HG03457 (cell line): ENCODE measurements around the gene NADK2.
"Not testable (repeated sequence)": the region's sequence is repeated elsewhere in the genome, so short reads cannot be mapped to it uniquely, and the experiment has no call there.

Source experiments
- ATAC-seq: cut with Tn5 transposase; IDR thresholded peaks from one replicate; pipeline ENCODE4 v1.9.1; 2021; ENCODE audit warnings: moderate number of reproducible peaks; ENCODE audit not compliant: unreplicated experiment

The NADK2 gene

DNA sequence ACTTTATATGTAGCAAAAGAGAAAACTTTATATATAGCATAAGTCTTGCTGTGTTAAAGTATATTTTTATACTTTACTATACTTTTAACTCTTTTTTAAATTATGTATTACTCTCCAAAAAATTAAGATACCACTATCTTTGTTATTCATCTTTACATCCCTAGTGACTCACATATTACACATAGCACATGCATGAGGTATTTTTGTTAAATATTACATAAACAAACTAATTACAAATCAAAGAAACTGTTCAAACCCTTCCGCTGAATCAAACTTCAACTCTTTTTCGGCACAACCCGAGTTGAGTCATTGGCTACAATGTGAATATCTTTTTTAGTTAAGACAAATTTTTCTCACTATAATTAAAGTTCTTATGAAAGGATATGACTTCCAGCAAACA, 32.1 kb downstream of the NADK2 start:
- no peak for ATAC-seq

- ATAC-seq: no peak
Observed at GRCh38 chr5:36208786-36209185, 32.9 kb downstream of the NADK2 start.

GRCh38 chr5:36206913-36207312, 34.8 kb downstream of the NADK2 start:
- ATAC-seq: no peak

DNA sequence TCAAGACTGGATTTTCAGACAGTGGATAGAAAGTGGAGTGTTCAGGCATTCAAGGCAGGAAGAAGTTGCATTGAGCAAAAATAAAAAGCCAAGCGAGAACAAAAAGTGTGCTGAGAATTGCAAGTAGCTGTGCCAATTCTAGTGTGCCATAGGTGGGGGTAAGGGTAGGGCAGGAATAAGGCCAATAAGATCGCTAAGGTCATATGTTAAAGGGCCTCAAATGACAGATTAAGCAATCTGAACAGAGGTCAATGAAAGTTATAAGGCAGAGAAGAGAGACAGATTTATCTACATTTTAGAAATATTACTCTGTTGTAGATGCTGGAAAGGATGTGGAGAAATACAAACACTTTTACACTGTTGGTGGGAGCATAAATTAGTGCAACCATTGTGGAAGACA, 36.4 kb downstream of the NADK2 start:
- no peak for ATAC-seq

DNA sequence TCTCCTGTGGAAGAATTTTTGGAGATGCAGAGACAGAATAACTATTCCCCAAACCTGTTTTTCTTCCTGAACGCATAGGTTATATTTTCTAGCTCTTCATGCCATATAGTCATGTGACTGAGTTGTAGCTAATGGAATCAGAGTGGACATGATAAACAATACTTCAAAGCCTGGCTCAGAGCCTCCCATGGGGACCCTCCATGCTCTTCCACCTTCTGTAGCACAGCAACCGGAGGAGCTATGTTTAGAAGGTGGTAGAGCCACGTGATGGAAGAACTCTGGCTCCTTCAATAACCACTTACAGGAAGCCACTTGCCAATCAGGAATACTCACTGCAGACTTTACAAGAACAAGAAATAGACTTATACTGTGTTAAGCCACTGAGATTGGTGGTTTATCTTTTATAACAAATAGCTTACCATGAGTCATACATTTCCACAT, 39.2 kb downstream of the NADK2 start:
- no peak for ATAC-seq

DNA sequence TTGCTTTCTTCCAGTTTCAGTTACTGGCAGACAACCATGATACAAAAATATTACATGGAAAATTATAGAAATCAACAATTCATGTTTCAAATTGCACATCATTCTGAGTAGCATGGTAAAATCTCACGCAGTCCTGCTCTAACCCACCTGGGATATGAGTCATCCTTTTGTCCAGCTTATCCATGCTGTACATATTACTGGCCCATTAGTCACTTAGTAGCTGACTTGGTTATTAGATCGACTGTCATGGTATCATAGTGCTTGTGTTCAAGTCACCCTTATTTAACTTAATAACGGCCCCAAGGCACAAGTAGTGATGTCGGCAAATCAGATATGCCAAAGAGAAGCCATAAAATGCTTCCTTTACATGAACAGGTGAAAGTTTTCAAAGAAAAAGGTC, 41.2 kb downstream of the NADK2 start:
- no peak for ATAC-seq

DNA sequence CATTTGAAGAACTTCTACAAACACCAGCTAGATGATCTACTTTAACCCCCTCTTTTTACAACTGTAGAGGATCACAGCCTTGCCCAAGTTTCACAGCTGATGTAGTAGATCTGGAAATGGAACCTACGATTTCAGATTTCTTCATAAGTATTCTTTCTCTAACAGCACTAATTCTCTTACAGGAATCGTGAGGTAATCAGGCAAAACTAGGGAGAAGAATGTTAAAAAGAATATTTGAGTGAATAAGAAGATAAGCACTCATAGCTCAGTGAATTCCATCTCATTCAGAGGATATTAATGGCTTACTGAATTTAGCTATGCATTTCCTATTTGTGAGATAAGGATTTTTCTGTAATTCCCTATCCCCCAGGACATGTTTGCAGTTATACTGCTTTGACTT, 42.1 kb downstream of the NADK2 start:
- ATAC-seq: no peak

DNA sequence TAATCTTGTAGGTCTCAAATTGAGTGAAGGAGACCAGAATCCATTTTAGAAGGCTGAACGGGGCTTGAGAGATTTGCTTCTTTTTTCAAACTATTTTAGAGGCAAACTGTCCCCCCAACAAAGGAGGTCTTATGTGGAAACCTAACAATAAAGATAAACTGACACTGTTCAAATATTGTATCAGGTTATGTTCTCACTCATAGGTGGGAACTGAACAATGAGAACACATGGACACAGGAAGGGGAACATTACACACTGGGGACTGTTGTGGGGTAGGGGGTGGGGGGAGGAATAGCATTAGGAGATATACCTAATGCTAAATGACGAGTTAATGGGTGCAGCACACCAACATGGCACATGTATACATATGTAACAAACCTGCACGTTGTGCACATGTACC, 42.9 kb downstream of the NADK2 start:
- ATAC-seq: not testable (repeated sequence)

- ATAC-seq: no peak
Observed at GRCh38 chr5:36198281-36198680, 43.4 kb downstream of the NADK2 start.

- no peak for ATAC-seq
Observed at GRCh38 chr5:36193746-36194145, 48.0 kb downstream of the NADK2 start.

- not testable (repeated sequence) for ATAC-seq
Observed at GRCh38 chr5:36184408-36184807, 57.3 kb downstream of the NADK2 start.

DNA sequence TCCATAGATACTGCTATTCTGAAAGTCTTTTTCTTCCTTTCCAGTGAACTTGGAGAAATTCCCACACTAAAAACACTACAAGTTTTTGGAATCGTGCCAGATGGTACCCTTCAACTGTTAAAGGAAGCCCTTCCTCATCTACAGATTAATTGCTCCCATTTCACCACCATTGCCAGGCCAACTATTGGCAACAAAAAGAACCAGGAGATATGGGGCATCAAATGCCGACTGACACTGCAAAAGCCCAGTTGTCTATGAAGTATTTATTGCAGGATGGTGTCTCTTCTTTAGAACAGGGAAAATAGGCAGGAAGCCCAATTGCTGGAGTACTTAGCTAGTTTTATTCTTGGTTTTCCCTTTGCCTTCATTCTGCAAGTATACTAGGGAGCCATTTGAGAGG, 60.0 kb downstream of the NADK2 start:
- ATAC-seq: no peak

DNA sequence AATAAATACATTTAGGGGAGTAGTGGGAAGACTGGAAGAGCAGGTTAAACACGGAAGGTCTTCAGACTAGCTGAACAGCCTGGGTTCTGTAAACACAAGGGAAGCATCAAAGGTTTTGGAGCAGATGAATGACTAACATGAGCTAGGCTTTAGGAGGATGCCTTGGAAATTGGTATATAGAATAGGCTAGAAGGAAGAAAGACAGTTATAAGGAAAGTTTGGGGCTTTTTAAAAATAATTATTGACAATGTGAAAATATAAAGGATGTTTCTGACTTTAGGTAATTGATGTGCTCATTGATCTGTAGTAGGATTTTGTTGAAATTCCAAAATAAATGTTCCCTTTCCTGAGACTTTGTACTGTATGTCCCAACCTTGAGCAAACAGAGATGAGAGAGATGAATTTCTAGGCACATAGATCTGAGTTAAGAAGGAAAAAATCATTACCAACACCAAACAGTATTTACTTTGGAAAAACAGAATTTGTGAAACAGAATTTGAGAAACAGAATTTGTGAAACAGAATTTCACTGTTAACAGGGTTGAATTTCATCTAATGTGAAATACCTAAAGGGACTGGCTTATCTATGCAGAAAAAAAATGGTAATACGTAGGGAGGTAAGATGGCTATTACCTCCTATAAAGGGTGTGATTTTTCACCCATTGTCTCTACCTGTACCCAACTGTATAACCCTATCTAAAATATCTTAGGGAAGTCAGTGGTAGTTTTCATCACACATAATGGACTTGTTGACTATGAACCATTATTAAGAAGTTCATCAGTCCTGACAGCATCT, 61.0 kb downstream of the NADK2 start:
- no peak for ATAC-seq

GRCh38 chr5:36179950-36180349, 61.8 kb downstream of the NADK2 start:
- no peak for ATAC-seq

- no peak for ATAC-seq
Observed at GRCh38 chr5:36178524-36178890, 63.2 kb downstream of the NADK2 start.

DNA sequence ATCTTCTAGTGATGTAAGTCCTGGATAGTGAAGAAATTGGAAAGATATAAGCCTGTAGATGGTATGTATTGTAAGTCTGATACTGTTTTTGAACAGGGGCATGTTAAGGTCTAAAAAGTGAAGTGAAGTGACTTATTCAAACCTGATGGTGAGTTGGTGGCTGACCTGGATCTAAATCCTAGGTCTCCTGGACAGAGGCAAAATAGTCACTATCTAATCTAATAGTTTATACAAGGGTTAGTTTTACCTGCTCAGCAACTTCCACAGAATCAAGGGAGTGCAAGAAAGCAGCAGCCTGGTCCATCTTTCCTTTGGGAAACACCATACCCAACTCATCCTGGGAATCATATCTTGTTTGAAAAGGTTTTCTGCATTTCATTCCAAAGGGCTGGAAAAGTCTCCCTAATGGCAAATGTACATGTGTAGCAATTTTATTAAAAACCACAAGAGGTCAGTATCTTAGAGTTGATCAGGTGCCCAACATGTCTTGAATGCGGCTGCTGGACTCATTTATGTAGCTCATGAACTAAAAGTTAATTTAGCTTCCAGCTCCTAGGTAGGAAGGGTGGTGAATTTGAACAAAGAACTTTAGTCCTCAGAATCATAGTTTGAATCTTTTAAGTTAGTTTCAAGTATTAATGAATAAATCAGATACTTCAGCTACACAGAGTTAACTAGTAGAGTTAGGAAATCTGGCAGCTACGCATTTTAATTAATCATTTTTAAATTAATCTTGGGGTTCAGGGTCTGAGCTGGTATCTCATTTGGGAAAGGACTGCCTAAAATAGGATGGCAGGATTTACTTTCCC, 63.8 kb downstream of the NADK2 start:
- no peak for ATAC-seq

GRCh38 chr5:36177154-36177553, 64.6 kb downstream of the NADK2 start:
- peak; percentile 94 for ATAC-seq

DNA sequence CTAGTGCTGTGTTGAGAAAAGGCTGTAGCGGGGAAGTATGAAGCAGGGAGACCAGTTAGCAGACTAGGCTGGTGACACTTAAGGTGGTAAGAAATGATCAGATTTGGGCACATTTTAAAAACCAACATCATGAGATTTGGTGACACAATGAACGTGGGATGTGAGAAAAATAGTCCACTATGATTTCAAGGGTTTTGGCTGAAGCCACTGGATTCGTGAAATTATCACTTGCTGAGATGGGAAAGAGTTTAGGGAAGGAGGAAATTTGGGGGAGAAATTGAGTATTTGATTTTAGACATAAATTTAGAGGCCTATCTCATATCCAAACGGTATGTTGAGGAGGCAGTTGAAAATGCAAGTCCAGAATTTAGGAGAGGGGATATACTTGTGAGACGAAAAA, 66.7 kb downstream of the NADK2 start:
- ATAC-seq: no peak

GRCh38 chr5:36174119-36174518, 67.6 kb downstream of the NADK2 start:
- ATAC-seq: no peak

- no peak for ATAC-seq
Observed at GRCh38 chr5:36173426-36173825, 68.3 kb downstream of the NADK2 start.

DNA sequence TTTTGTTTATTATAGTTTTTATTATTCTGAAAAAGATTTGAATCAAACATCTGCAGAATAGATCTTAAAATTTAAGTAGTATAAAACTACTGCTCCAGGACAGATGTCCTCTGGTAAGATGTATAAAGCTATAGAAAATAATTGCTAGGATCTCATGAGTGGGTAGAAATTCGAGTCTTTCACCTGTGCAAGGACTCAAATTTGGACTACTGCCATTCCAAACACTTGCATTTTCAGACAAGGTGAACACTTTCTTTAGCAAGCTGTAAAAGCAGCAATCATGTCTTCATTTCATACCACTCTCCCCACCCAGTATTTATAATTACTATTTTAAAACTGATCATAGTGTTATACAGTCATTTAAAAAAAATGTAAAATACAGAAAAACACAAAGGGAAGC, 69.1 kb downstream of the NADK2 start:
- no peak for ATAC-seq

- ATAC-seq: no peak
Observed at GRCh38 chr5:36170832-36171424, 70.8 kb downstream of the NADK2 start.
